B cell (primary cell): ENCODE measurements around the gene RGS7. TPM values are rescaled to one million over a fixed set of nuclear protein-coding genes. Genes with fewer than 3 reads are reported as not detected.
A peak's percentile ranks its signal among the peaks of the same experiment; 100 is the strongest.

Source experiments
- ATAC-seq: fragments of 200-7000 bp; cut with Tn5 transposase; one replicate; pipeline ENCODE4 v1.10.0; 2021; ENCODE audit warnings: low read depth, mild to moderate bottlenecking, moderate number of reproducible peaks, moderate library complexity
- CTCF ChIA-PET: fragments of 350-600 bp; sonication (Branson Sonifier 250); formaldehyde crosslinking; loops from one replicate; lab custom pipeline; 2021; ENCODE audit warnings: antibody characterized with exemption, inconsistent platforms; lab: Charles Lee
- POLR2A ChIA-PET: fragments of 350-600 bp; sonication (Branson Sonifier 250); formaldehyde crosslinking; loops from one replicate; lab custom pipeline; 2021; ENCODE audit warnings: antibody characterized with exemption; lab: Charles Lee
- DNase-seq: peaks from one replicate; pipeline ENCODE4 v3.0.0; 2013
- H2AFZ ChIP-seq: 2 replicates; pipeline ENCODE4 v1.6.1; 2012; ENCODE audit warnings: mild to moderate bottlenecking, low read depth, low read length; ENCODE audit not compliant: insufficient read depth, poor library complexity, severe bottlenecking
- H3K27ac ChIP-seq, 2 donors: 1 replicate in 1 of 2; 2 replicates in 1 of 2; pipeline ENCODE4 v1.5.1; 2012 to 2013; ENCODE audit warnings: low read length in 2 of 2, mild to moderate bottlenecking in 2 of 2, moderate library complexity in 1 of 2
- H3K27me3 ChIP-seq, 4 experiments: fragments of 200-600 bp in 1 of 4; sonication (generic) in 1 of 4; replicated peaks in 1 of 4; 1 replicate in 2 of 4; 2 replicates in 2 of 4; pipeline versions ENCODE4 v1.6.1 to v1.7.0; 2013 to 2016; ENCODE audit warnings: low read length in 3 of 4, mild to moderate bottlenecking in 2 of 4, mixed read lengths in 1 of 4, moderate library complexity in 1 of 4; ENCODE audit not compliant: insufficient read depth in 4 of 4, control insufficient read depth in 3 of 4; ENCODE audit errors: control extremely low read depth in 1 of 4
- H3K36me3 ChIP-seq, 2 experiments: replicated peaks in 1 of 2; 1 replicate in 1 of 2; 2 replicates in 1 of 2; pipeline versions ENCODE4 v1.6.1 to v1.7.1; 2013; ENCODE audit warnings: low read length in 1 of 2; ENCODE audit not compliant: insufficient read depth in 2 of 2, control insufficient read depth in 1 of 2; ENCODE audit errors: control extremely low read depth in 1 of 2, extremely low read depth in 1 of 2
- H3K4me1 ChIP-seq, 2 donors: fragments of 200-600 bp in 1 of 2; sonication (generic) in 1 of 2; 1 replicate in 1 of 2; 2 replicates in 1 of 2; pipeline versions ENCODE4 v1.5.1 to v1.6.1; 2013 to 2017; ENCODE audit warnings: low read length in 2 of 2; ENCODE audit not compliant: control insufficient read depth in 2 of 2, insufficient read depth in 2 of 2
- H3K4me2 ChIP-seq: replicated peaks from 2 replicates; pipeline ENCODE3; 2012; ENCODE audit warnings: mild to moderate bottlenecking, low read depth, low read length; ENCODE audit not compliant: poor library complexity, severe bottlenecking
- H3K4me3 ChIP-seq, 5 experiments: fragments of 200-600 bp in 1 of 5; sonication (generic) in 1 of 5; 1 replicate in 3 of 5; 2 replicates in 2 of 5; pipeline versions ENCODE4 v1.5.1 to v1.7.0; 2011 to 2016; ENCODE audit warnings: low read length in 4 of 5, mild to moderate bottlenecking in 4 of 5, low read depth in 2 of 5, control low read depth in 1 of 5, moderate library complexity in 1 of 5; ENCODE audit not compliant: insufficient read depth in 1 of 5; ENCODE audit errors: control extremely low read depth in 1 of 5, extremely low read depth in 1 of 5
- H3K79me2 ChIP-seq: fragments of 200-600 bp; sonication (generic); one replicate; pipeline ENCODE4 v1.6.0; 2016; ENCODE audit warnings: low read length; ENCODE audit not compliant: control insufficient read depth, insufficient read depth
- H3K9ac ChIP-seq: fragments of 200-600 bp; sonication (generic); 2 replicates; pipeline ENCODE4 v1.6.1; 2017; ENCODE audit warnings: mild to moderate bottlenecking, low read length, moderate library complexity
- H3K9me3 ChIP-seq, 3 donors: one replicate each; pipeline versions ENCODE4 v1.6.1 to v1.7.1; 2013; ENCODE audit warnings: low read length in 2 of 3; ENCODE audit not compliant: control insufficient read depth in 2 of 3, insufficient read depth in 1 of 3; ENCODE audit errors: control extremely low read depth in 1 of 3
- H4K20me1 ChIP-seq: 2 replicates; pipeline ENCODE4 v1.6.0; 2012; ENCODE audit warnings: mild to moderate bottlenecking, low read length; ENCODE audit not compliant: insufficient read depth, control insufficient read depth, poor library complexity, severe bottlenecking
- H3K27ac Mint-ChIP-seq: one replicate; pipeline ENCODE4 v1.8.0; 2021; ENCODE audit warnings: mixed read lengths
- H3K27me3 Mint-ChIP-seq: one replicate; pipeline ENCODE4 v1.8.0; 2021; ENCODE audit warnings: mixed read lengths
- H3K4me1 Mint-ChIP-seq: one replicate; pipeline ENCODE4 v1.8.0; 2021; ENCODE audit warnings: mixed read lengths
- H3K4me3 Mint-ChIP-seq: one replicate; pipeline ENCODE4 v1.8.0; 2021; ENCODE audit warnings: mixed read lengths
- H3K9me3 Mint-ChIP-seq: one replicate; pipeline ENCODE4 v1.8.0; 2022; ENCODE audit warnings: mixed read lengths; ENCODE audit not compliant: insufficient read depth
- CTCF ChIP-seq: fragments of 200-600 bp; IDR thresholded peaks from one replicate; pipeline ENCODE4 v1.8.0; 2022; ENCODE audit warnings: antibody characterized with exemption, mild to moderate bottlenecking
- EZH2 ChIP-seq: IDR thresholded peaks from 2 replicates; pipeline ENCODE4 v1.6.1; 2012; ENCODE audit warnings: borderline replicate concordance, low read depth, mild to moderate bottlenecking, moderate library complexity, low read length; ENCODE audit not compliant: insufficient read depth, poor library complexity, severe bottlenecking
- WGBS: methylation state at CpG from one replicate; pipeline ENCODE4 v1.1.5; 2013; ENCODE audit warnings: missing lambda C conversion rate; ENCODE audit not compliant: insufficient coverage; 5-methylcytosine and 5-hydroxymethylcytosine counted together
- intact Hi-C: fragments of 100-400 bp; cut with micrococcal nuclease; formaldehyde crosslinking; loops from one replicate; pipeline ENCODE4 v1.10.0; 2022
- polyA plus RNA-seq: library from polyadenylated mRNA; depleted of rRNA; stranded (reverse); fragments of >200 nt; gene quantifications from 2 replicates; pipeline ENCODE4 v1.2.3, GENCODE V29; 2012
- total RNA-seq, 2 donors: library from RNA; stranded (reverse); fragments of 120-200 nt in 1 of 2; gene quantifications; 1 replicate in 1 of 2; 2 replicates in 1 of 2; pipeline versions ENCODE4 v1.2.3 to v1.2.4, GENCODE V29; 2013 to 2022

The RGS7 gene
- total and polyA plus RNA-seq, 2 donors (not counting 1 experiment from before 2014, with no cell fraction given), result 0.15 to 1.8 TPM

GRCh38 chr1:240888787-240889048 is 468.3 kb downstream of the RGS7 start:
- DNase-seq (no peak), ATAC-seq (no peak)
- Histone ChIP-seq H3K9ac (no peak overlapping the region), H3K36me3 (no peaks in the 10 kb centered on the region), H3K27ac (no peak overlapping the region), H3K27me3 (no peaks in the 10 kb centered on the region), H3K4me1 (no peaks in the 10 kb centered on the region), H3K79me2 (no peaks in the 10 kb centered on the region), H3K4me3 (no peak overlapping the region), H3K9me3 (no peaks in the 10 kb centered on the region), H2AFZ (no peak overlapping the region), H3K4me2 (no peak overlapping the region), H4K20me1 (no peaks in the 10 kb centered on the region)
- ChIA-PET POLR2A (no interaction called here), CTCF (no interaction called here)
- Mint-ChIP-seq H3K4me1 (no peaks in the 10 kb centered on the region), H3K27ac (no peak overlapping the region), H3K27me3 (no peaks in the 10 kb centered on the region), H3K9me3 (peaks cover 1% of the 10 kb centered on the region), H3K4me3 (no peak overlapping the region)
- intact Hi-C loops, result loop anchor here (5.0 kb wide), 1 partner anchor 614 kb away; no protein-coding TSS in a partner anchor
- no peak for TF ChIP-seq CTCF
- TF ChIP-seq EZH2, result no peak
- WGBS, result 98% methylated on average over 11 of the region's 11 CpGs

DNA sequence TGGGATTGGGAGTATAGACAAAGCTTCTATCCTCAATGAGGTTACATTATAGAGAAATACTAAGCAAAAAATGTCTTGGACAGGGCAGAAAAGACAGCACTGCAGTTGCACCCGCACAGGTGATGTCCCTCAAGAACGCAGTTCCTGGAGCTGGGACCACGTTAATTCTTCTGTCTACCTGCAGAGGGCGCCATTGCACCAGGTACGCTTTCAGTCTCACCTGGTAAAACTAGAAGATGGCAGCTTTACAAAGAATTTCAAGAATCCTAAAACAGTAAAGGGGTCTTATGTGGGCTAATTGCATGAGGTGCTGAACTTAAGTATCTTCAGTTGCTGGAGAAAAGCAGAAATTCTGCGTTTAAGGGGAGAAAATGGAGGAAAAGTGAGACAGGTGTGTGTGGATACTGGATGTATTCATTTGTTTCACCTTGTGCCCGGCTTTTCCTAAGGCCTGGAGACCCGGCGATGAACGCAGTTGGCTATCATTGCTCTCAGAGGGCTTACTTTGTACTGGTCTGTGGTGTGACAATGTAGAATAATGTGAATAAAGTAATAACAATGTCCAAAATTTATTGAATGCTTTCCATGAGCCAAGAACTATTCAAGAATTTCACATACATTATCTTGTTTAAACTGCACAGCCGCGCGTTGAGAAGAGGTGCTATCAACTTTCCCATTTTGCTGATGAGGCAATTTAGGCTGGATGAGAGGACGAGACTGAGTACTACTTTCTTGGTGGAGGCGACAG is 468.8 kb downstream of the RGS7 start:
- no peak for ATAC-seq
- no peaks in the 10 kb centered on the region for H3K36me3 ChIP-seq
- intact Hi-C loops, result loop anchor here (5.0 kb wide), 1 partner anchor 614 kb away; no protein-coding TSS in a partner anchor
- H3K4me1 ChIP-seq, result no peaks in the 10 kb centered on the region
- ChIA-PET POLR2A (no interaction called here), CTCF (interaction anchor here (0.9 to 1.8 kb wide), 2 partner anchors 12 to 597 kb away, joined by 4 to 5 read pairs; no protein-coding TSS in a partner anchor)
- no peak overlapping the region for H3K9ac ChIP-seq
- no peak overlapping the region for H3K4me3 ChIP-seq
- H3K4me1 Mint-ChIP-seq, result no peaks in the 10 kb centered on the region
- no peaks in the 10 kb centered on the region for H3K27me3 Mint-ChIP-seq
- peak; percentile 73 for TF ChIP-seq CTCF
- no peak for TF ChIP-seq EZH2
- peaks cover 1% of the 10 kb centered on the region for H3K9me3 Mint-ChIP-seq
- no peak overlapping the region for H3K4me3 Mint-ChIP-seq
- no peak overlapping the region for H3K27ac Mint-ChIP-seq
- H3K27ac ChIP-seq, result no peak overlapping the region
- no peaks in the 10 kb centered on the region for H3K9me3 ChIP-seq
- H2AFZ ChIP-seq, result no peak overlapping the region
- no peak overlapping the region for H3K4me2 ChIP-seq
- DNase-seq, result peak; percentile 45
- 67% methylated on average over 10 of the region's 15 CpGs for WGBS
- no peaks in the 10 kb centered on the region for H3K79me2 ChIP-seq
- no peaks in the 10 kb centered on the region for H3K27me3 ChIP-seq
- no peaks in the 10 kb centered on the region for H4K20me1 ChIP-seq
